H9 (cell line): ENCODE measurements around the gene PIP5K1A. TPM values are rescaled to one million over a fixed set of nuclear protein-coding genes. Genes with fewer than 3 reads are reported as not detected.

ENCODE experiments used
- DNase-seq: peaks from one replicate; pipeline ENCODE4 v3.0.0-alpha.2; 2017
- H2AFZ ChIP-seq: one replicate; pipeline ENCODE4 v1.6.1; 2013; ENCODE audit warnings: mild to moderate bottlenecking, low read length, control low read depth, moderate library complexity
- H2AK5ac ChIP-seq: 2 replicates; pipeline ENCODE4 v1.6.1; 2013; ENCODE audit warnings: low read length, control low read depth, mixed read lengths; ENCODE audit not compliant: insufficient read length
- H2BK120ac ChIP-seq: one replicate; pipeline ENCODE4 v1.6.1; 2013; ENCODE audit warnings: low read depth, mild to moderate bottlenecking, low read length, control low read depth, inconsistent platforms; ENCODE audit not compliant: poor library complexity, severe bottlenecking
- H2BK12ac ChIP-seq: 2 replicates; pipeline ENCODE4 v1.6.1; 2013; ENCODE audit warnings: low read length, control low read depth, mixed read lengths, low read depth; ENCODE audit not compliant: insufficient read length
- H2BK15ac ChIP-seq: 2 replicates; pipeline ENCODE4 v1.6.1; 2013; ENCODE audit warnings: low read depth, low read length, control low read depth
- H2BK20ac ChIP-seq: one replicate; pipeline ENCODE4 v1.6.1; 2013; ENCODE audit warnings: low read depth, mild to moderate bottlenecking, low read length, control low read depth, inconsistent platforms; ENCODE audit not compliant: poor library complexity, severe bottlenecking
- H2BK5ac ChIP-seq: 2 replicates; pipeline ENCODE4 v1.6.1; 2013; ENCODE audit warnings: low read length, control low read depth, mixed read lengths; ENCODE audit not compliant: insufficient read length
- H3K14ac ChIP-seq: 2 replicates; pipeline ENCODE4 v1.6.1; 2013; ENCODE audit warnings: low read length, control low read depth; ENCODE audit not compliant: insufficient read depth
- H3K18ac ChIP-seq: 2 replicates; pipeline ENCODE4 v1.6.1; 2013; ENCODE audit warnings: low read depth, mild to moderate bottlenecking, mixed read lengths, low read length, control low read depth; ENCODE audit not compliant: insufficient read length
- H3K23ac ChIP-seq: 2 replicates; pipeline ENCODE4 v1.6.1; 2013; ENCODE audit warnings: low read length, control low read depth, mixed read lengths, low read depth; ENCODE audit not compliant: insufficient read length
- H3K23me2 ChIP-seq: 2 replicates; pipeline ENCODE4 v1.6.1; 2013; ENCODE audit warnings: low read depth, mild to moderate bottlenecking, mixed read lengths, low read length, control low read depth; ENCODE audit not compliant: insufficient read length, poor library complexity, severe bottlenecking
- H3K27ac ChIP-seq: 2 replicates; pipeline ENCODE4 v1.5.1; 2013; ENCODE audit warnings: low read length, control low read depth, mixed read lengths, low read depth; ENCODE audit not compliant: insufficient read length
- H3K27me3 ChIP-seq: 2 replicates; pipeline ENCODE4 v1.6.1; 2013; ENCODE audit warnings: low read length, control low read depth, inconsistent platforms; ENCODE audit not compliant: insufficient read depth
- H3K4ac ChIP-seq: 2 replicates; pipeline ENCODE4 v1.6.1; 2013; ENCODE audit warnings: low read depth, mild to moderate bottlenecking, control low read depth, inconsistent platforms, low read length, moderate library complexity
- H3K4me1 ChIP-seq: 2 replicates; pipeline ENCODE4 v1.6.1; 2013; ENCODE audit warnings: low read length, control low read depth, inconsistent platforms; ENCODE audit not compliant: insufficient read depth
- H3K4me2 ChIP-seq: 2 replicates; pipeline ENCODE4 v1.6.1; 2013; ENCODE audit warnings: low read length, control low read depth, mixed read lengths; ENCODE audit not compliant: insufficient read length, insufficient read depth
- H3K56ac ChIP-seq: 2 replicates; pipeline ENCODE4 v1.6.1; 2013; ENCODE audit warnings: low read depth, mild to moderate bottlenecking, mixed read lengths, low read length, control low read depth; ENCODE audit not compliant: insufficient read length
- H3K79me1 ChIP-seq: 2 replicates; pipeline ENCODE4 v1.6.1; 2013; ENCODE audit warnings: low read depth, mild to moderate bottlenecking, moderate library complexity, low read length, control low read depth, inconsistent platforms; ENCODE audit not compliant: insufficient read depth, poor library complexity, severe bottlenecking
- H3K79me2 ChIP-seq: 2 replicates; pipeline ENCODE4 v1.6.1; 2013; ENCODE audit warnings: low read length, control low read depth, inconsistent platforms; ENCODE audit not compliant: insufficient read depth
- H3K9ac ChIP-seq: 2 replicates; pipeline ENCODE4 v1.6.1; 2013; ENCODE audit warnings: low read length, control low read depth, mixed read lengths; ENCODE audit not compliant: insufficient read length; ENCODE audit errors: extremely low read depth
- H3K9me3 ChIP-seq: one replicate; pipeline ENCODE4 v1.6.1; 2013; ENCODE audit warnings: low read depth, low read length, inconsistent platforms; ENCODE audit not compliant: control insufficient read depth
- H3T11ph ChIP-seq: one replicate; pipeline ENCODE4 v1.6.1; 2013; ENCODE audit warnings: mild to moderate bottlenecking, low read length, control low read depth, inconsistent platforms
- H4K20me1 ChIP-seq: one replicate; pipeline ENCODE4 v1.6.1; 2013; ENCODE audit not compliant: control insufficient read depth, insufficient read length, insufficient read depth
- H4K5ac ChIP-seq: 2 replicates; pipeline ENCODE4 v1.6.1; 2013; ENCODE audit warnings: low read depth, mild to moderate bottlenecking, mixed read lengths, low read length, control low read depth; ENCODE audit not compliant: insufficient read length
- H4K8ac ChIP-seq: replicated peaks from 2 replicates; pipeline ENCODE4 v1.6.1; 2013; ENCODE audit warnings: low read length, control low read depth, mixed read lengths, low read depth; ENCODE audit not compliant: insufficient read length
- H4K91ac ChIP-seq: 2 replicates; pipeline ENCODE4 v1.6.1; 2013; ENCODE audit warnings: low read depth, mild to moderate bottlenecking, moderate library complexity, mixed read lengths, low read length, control low read depth; ENCODE audit not compliant: insufficient read length
- H3K27ac Mint-ChIP-seq, 3 experiments: 2 replicates in 2 of 3; 3 replicates in 1 of 3; pipeline ENCODE4 v1.8.0; 2020 to 2021; ENCODE audit warnings: mixed read lengths in 3 of 3, mild to moderate bottlenecking in 1 of 3, moderate library complexity in 1 of 3
- H3K27me3 Mint-ChIP-seq: 2 replicates; pipeline ENCODE4 v1.8.0; 2021; ENCODE audit warnings: low read depth, mild to moderate bottlenecking, moderate library complexity, mixed read lengths
- H3K36me3 Mint-ChIP-seq, 3 experiments: 2 replicates in 2 of 3; 3 replicates in 1 of 3; pipeline ENCODE4 v1.8.0; 2020 to 2021; ENCODE audit warnings: low read depth in 3 of 3, mixed read lengths in 3 of 3; ENCODE audit not compliant: insufficient read depth in 1 of 3
- H3K4me1 Mint-ChIP-seq, 2 experiments: 2 replicates each; pipeline ENCODE4 v1.8.0; 2020; ENCODE audit warnings: mixed read lengths in 2 of 2
- H3K4me3 Mint-ChIP-seq, 2 experiments: 2 replicates in 1 of 2; 3 replicates in 1 of 2; pipeline ENCODE4 v1.8.0; 2020 to 2021; ENCODE audit warnings: mild to moderate bottlenecking in 2 of 2, mixed read lengths in 2 of 2, moderate library complexity in 1 of 2
- H3K9me3 Mint-ChIP-seq, 2 experiments: 2 replicates in 1 of 2; 3 replicates in 1 of 2; pipeline ENCODE4 v1.8.0; 2020; ENCODE audit warnings: mild to moderate bottlenecking in 2 of 2, mixed read lengths in 2 of 2, moderate library complexity in 1 of 2
- CTCF ChIP-seq: fragments of 200-600 bp; sonication (generic); conservative IDR thresholded peaks from 3 replicates; pipeline ENCODE4 v1.8.0; 2021; ENCODE audit warnings: antibody characterized with exemption, mild to moderate bottlenecking
- WGBS: extraction: QIAGEN DNeasy Blood & Tissue Kit; methylation state at CpG from one replicate; pipeline ENCODE4 v1.1.7; 2013; ENCODE audit warnings: missing lambda C conversion rate, low lambda C conversion rate, mixed read lengths; ENCODE audit not compliant: insufficient read length; ENCODE audit errors: extremely low coverage; 5-methylcytosine and 5-hydroxymethylcytosine counted together
- total RNA-seq: library from RNA; stranded (reverse); gene quantifications from 2 replicates; pipeline ENCODE4 v1.2.1, GENCODE V29; 2021

PIP5K1A gene
- total RNA-seq, 1 experiment from 2014 or later = 94.6 TPM

GRCh38 chr1:151277249-151277648 lies 78.9 kb downstream of the PIP5K1A start:
- H2BK15ac ChIP-seq = no peak overlapping the region
- H2AK5ac ChIP-seq = no peak overlapping the region
- H3K79me1 ChIP-seq = no peaks in the 10 kb centered on the region
- Mint-ChIP-seq H3K27me3 (peaks cover 9% of the 10 kb centered on the region), H3K9me3 (no peaks in the 10 kb centered on the region), H3K27ac (no peak overlapping the region), H3K4me3 (no peak overlapping the region), H3K36me3 (peaks cover 2 to 6% (median 4%) of the 10 kb centered on the region in 3 experiments; a peak in 5 of 7 replicates), H3K4me1 (0 out of 4 replicates have a peak, but pooled peaks cover 0 to 2% of the 10 kb centered on the region in 2 experiments)
- no peaks in the 10 kb centered on the region for H4K20me1 ChIP-seq
- no CpG with 5 or more reads among the region's 2 CpGs for WGBS
- no peak overlapping the region for H3K23ac ChIP-seq
- H3K9ac ChIP-seq = no peak overlapping the region
- no peak overlapping the region for H3K14ac ChIP-seq
- DNase-seq = no peak
- no peaks in the 10 kb centered on the region for H3K23me2 ChIP-seq
- H4K91ac ChIP-seq = no peak overlapping the region
- H4K5ac ChIP-seq = no peak overlapping the region
- no peaks in the 10 kb centered on the region for H3K9me3 ChIP-seq
- H2AFZ ChIP-seq = no peak overlapping the region
- no peak overlapping the region for H3K56ac ChIP-seq
- TF ChIP-seq CTCF = no peak
- no peak overlapping the region for H2BK5ac ChIP-seq
- H3K27me3 ChIP-seq = no peaks in the 10 kb centered on the region
- H2BK20ac ChIP-seq = no peak overlapping the region
- no peak overlapping the region for H4K8ac ChIP-seq
- no peaks in the 10 kb centered on the region for H3K4me1 ChIP-seq
- no peak overlapping the region for H3K27ac ChIP-seq
- no peak overlapping the region for H3K4ac ChIP-seq
- H3K79me2 ChIP-seq = no peaks in the 10 kb centered on the region
- no peak overlapping the region for H3T11ph ChIP-seq
- H3K4me2 ChIP-seq = no peak overlapping the region
- H3K18ac ChIP-seq = no peak overlapping the region
- H2BK12ac ChIP-seq = no peak overlapping the region
- no peak overlapping the region for H2BK120ac ChIP-seq
